Vagina (tissue), 2 donors: ENCODE measurements around the gene KERA.

Experiments used
- CTCF ChIP-seq, 3 experiments: fragments of 450-650 bp in 2 of 3; fragments of 200-600 bp in 1 of 3; sonication (generic) in 1 of 3; IDR thresholded peaks; one replicate each; pipeline ENCODE4 v1.5.1; 2017 to 2019; ENCODE audit warnings: antibody characterized with exemption in 3 of 3, mild to moderate bottlenecking in 2 of 3, moderate library complexity in 2 of 3
- POLR2AphosphoS5 ChIP-seq, 2 donors: sonication (generic); formaldehyde crosslinking; IDR thresholded peaks; one replicate each; pipeline ENCODE4 v1.9.0; 2017; ENCODE audit warnings: antibody characterized with exemption in 2 of 2, mild to moderate bottlenecking in 2 of 2, low read depth in 1 of 2; ENCODE audit not compliant: insufficient read depth in 1 of 2

GRCh38 chr12:91061091-91061490 lies 3.3 kb upstream of the KERA start:
- TF ChIP-seq CTCF (IDR thresholded peaks at IDR 0.05): no peak
- no peak for TF ChIP-seq POLR2AphosphoS5 (IDR thresholded peaks at IDR 0.05; ENCODE audit: insufficient read depth in 1 of 2, low read depth in 1 of 2)
